DND-41 (cell line): ENCODE measurements around the gene F11.

Source experiments
- ATAC-seq: fragments of 200-7000 bp; cut with Tn5 transposase; 3 replicates; pipeline ENCODE4 v1.9.1; 2021; ENCODE audit warnings: low read depth; ENCODE audit not compliant: insufficient read depth
- DNase-seq: peaks from one replicate; pipeline ENCODE4 v3.0.0-alpha.2; 2020
- H2AFZ ChIP-seq: 2 replicates; pipeline ENCODE4 v1.6.0; 2012; ENCODE audit warnings: low read depth, low read length
- H3K27ac ChIP-seq: 2 replicates; pipeline ENCODE4 v1.5.1; 2012; ENCODE audit warnings: low read length, inconsistent platforms
- H3K27me3 ChIP-seq: fragments of 200-600 bp; sonication (generic); 2 replicates; pipeline ENCODE4 v1.6.0; 2012; ENCODE audit warnings: low read length, mild to moderate bottlenecking, inconsistent platforms; ENCODE audit not compliant: insufficient read depth, poor library complexity
- H3K36me3 ChIP-seq: 2 replicates; pipeline ENCODE4 v1.5.1; 2012; ENCODE audit warnings: low read length, inconsistent platforms; ENCODE audit not compliant: insufficient read depth
- H3K4me1 ChIP-seq: 2 replicates; pipeline ENCODE4 v1.5.1; 2012; ENCODE audit warnings: mild to moderate bottlenecking, low read length; ENCODE audit not compliant: insufficient read depth
- H3K4me2 ChIP-seq: 2 replicates; pipeline ENCODE4 v1.6.0; 2012; ENCODE audit warnings: mild to moderate bottlenecking, moderate library complexity, low read length, inconsistent platforms; ENCODE audit not compliant: insufficient read depth
- H3K4me3 ChIP-seq, 2 experiments: fragments of 200-600 bp in 1 of 2; shearing (Covaris generic) in 1 of 2; 2 replicates each; pipeline ENCODE4 v1.5.1; 2012 to 2016; ENCODE audit warnings: inconsistent platforms in 2 of 2, low read length in 2 of 2, mild to moderate bottlenecking in 2 of 2, low read depth in 1 of 2, moderate library complexity in 1 of 2
- H3K79me2 ChIP-seq: 2 replicates; pipeline ENCODE4 v1.6.0; 2012; ENCODE audit warnings: low read length, inconsistent platforms; ENCODE audit not compliant: insufficient read depth
- H3K9ac ChIP-seq: 2 replicates; pipeline ENCODE4 v1.6.0; 2012; ENCODE audit warnings: low read depth, mild to moderate bottlenecking, inconsistent platforms, low read length, moderate library complexity
- H3K9me3 ChIP-seq: 2 replicates; pipeline ENCODE4 v1.5.1; 2012; ENCODE audit warnings: low read length, moderate library complexity, mild to moderate bottlenecking, inconsistent platforms; ENCODE audit not compliant: insufficient read depth, severe bottlenecking
- H4K20me1 ChIP-seq: 2 replicates; pipeline ENCODE4 v1.6.0; 2012; ENCODE audit warnings: low read length; ENCODE audit not compliant: insufficient read depth
- CTCF ChIP-seq: IDR thresholded peaks from 2 replicates; pipeline ENCODE4 v1.5.1; 2012; ENCODE audit warnings: borderline replicate concordance, low read length, moderate library complexity, mild to moderate bottlenecking; ENCODE audit not compliant: poor library complexity, severe bottlenecking; ENCODE audit errors: extremely low read depth
- EZH2 ChIP-seq: IDR thresholded peaks from 3 replicates; pipeline ENCODE4 v1.6.1; 2012; ENCODE audit warnings: borderline replicate concordance, low read depth, mild to moderate bottlenecking, moderate library complexity, low read length, inconsistent platforms; ENCODE audit not compliant: severe bottlenecking

F11 gene

GRCh38 chr4:186248643-186249042 lies 17.3 kb upstream of the F11 start:
- H3K9ac ChIP-seq, result no peak overlapping the region
- no peaks in the 10 kb centered on the region for H3K4me1 ChIP-seq
- no peak overlapping the region for H3K4me3 ChIP-seq
- no peak for ATAC-seq
- TF ChIP-seq EZH2 (no peak), CTCF (no peak)
- no peaks in the 10 kb centered on the region for H3K79me2 ChIP-seq
- no peaks in the 10 kb centered on the region for H4K20me1 ChIP-seq
- no peak overlapping the region for H2AFZ ChIP-seq
- no peak for DNase-seq
- no peaks in the 10 kb centered on the region for H3K27me3 ChIP-seq
- H3K4me2 ChIP-seq, result no peak overlapping the region
- H3K27ac ChIP-seq, result no peak overlapping the region
- H3K36me3 ChIP-seq, result no peaks in the 10 kb centered on the region
- H3K9me3 ChIP-seq, result no peaks in the 10 kb centered on the region

GRCh38 chr4:186249785-186250754 lies 15.9 kb upstream of the F11 start:
- no peak for TF ChIP-seq EZH2
- no peak for TF ChIP-seq CTCF
- Histone ChIP-seq H3K4me3 (no peak overlapping the region), H3K79me2 (no peaks in the 10 kb centered on the region), H3K9ac (no peak overlapping the region), H2AFZ (no peak overlapping the region), H3K36me3 (no peaks in the 10 kb centered on the region), H3K4me1 (no peaks in the 10 kb centered on the region), H3K9me3 (no peaks in the 10 kb centered on the region), H3K4me2 (no peak overlapping the region), H3K27ac (no peak overlapping the region), H4K20me1 (no peaks in the 10 kb centered on the region), H3K27me3 (no peaks in the 10 kb centered on the region)
- DNase-seq, result no peak
- ATAC-seq, result no peak

GRCh38 chr4:186250760-186251159 lies 15.2 kb upstream of the F11 start:
- no peak overlapping the region for H3K4me3 ChIP-seq
- H3K27ac ChIP-seq, result no peak overlapping the region
- H3K4me1 ChIP-seq, result no peaks in the 10 kb centered on the region
- H3K36me3 ChIP-seq, result no peaks in the 10 kb centered on the region
- H3K9ac ChIP-seq, result no peak overlapping the region
- H3K4me2 ChIP-seq, result no peak overlapping the region
- no peaks in the 10 kb centered on the region for H3K79me2 ChIP-seq
- H2AFZ ChIP-seq, result no peak overlapping the region
- H3K27me3 ChIP-seq, result no peaks in the 10 kb centered on the region
- TF ChIP-seq CTCF (no peak), EZH2 (no peak)
- H3K9me3 ChIP-seq, result no peaks in the 10 kb centered on the region
- ATAC-seq (no peak), DNase-seq (no peak)
- no peaks in the 10 kb centered on the region for H4K20me1 ChIP-seq
